HG03196 (cell line): Measurements from ENCODE around the gene ZBTB20.

Source experiments
- ATAC-seq: cut with Tn5 transposase; IDR thresholded peaks from one replicate; pipeline ENCODE4 v1.9.1; 2021; ENCODE audit not compliant: unreplicated experiment

ZBTB20 gene

DNA sequence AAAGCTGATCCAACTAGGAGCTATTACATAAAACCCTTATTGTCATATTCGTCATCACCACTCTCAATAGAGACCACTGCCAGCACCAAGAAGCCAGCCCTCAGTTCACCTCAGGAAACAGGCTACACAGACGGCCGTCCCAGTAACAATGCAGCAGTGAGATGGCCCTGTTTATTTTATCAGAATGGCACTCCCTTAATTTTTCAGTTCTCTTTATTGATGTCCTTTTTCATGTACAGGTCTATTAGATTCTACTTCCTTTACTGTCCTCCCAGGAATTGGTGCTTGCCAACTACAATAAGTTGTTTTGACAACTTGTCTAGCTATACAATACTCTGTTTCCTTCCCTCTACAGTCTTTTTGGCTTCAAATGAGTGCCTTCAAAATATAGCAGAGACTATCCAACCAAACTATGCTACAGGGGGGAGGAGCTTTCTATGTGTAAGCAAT is 272.5 kb downstream of the ZBTB20 start:
- ATAC-seq: no peak

DNA sequence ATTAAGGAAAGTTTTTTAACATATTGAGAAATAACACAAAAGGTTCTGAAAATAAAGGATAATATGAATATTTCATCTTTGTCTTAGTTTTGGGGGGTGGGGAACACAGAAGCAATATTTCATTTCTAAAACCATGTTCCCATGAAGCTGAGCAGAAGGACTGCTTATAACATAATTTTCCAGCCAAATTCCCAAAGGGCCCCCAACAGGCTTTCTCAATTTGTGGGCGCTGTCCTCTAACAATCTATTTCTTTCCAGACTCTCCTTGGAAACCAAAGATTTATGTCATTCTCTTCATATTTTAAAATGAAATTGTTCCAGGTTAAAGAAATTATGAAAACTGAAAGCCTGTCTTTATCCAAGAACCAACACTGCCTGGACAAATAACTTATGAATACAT is 273.5 kb downstream of the ZBTB20 start:
- ATAC-seq: no peak

DNA sequence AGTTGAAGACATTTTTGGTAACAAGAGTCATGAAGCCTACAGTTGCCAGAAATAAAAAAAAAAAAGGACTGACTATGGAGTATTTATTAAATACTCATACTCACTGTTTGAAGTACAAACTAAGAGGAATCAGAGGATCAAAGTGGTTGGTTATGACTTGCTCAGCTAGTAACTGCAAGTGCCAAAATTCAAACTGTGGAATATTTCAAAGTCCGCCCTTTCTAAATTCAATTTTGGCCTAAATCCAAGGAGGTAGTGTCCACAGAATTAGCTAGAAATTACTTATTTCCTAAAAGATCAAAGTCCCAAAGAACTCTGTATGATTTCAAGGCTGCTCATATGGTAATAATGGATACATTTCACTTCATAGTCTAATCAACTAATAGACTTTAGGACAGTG is 274.5 kb downstream of the ZBTB20 start:
- no peak for ATAC-seq

DNA sequence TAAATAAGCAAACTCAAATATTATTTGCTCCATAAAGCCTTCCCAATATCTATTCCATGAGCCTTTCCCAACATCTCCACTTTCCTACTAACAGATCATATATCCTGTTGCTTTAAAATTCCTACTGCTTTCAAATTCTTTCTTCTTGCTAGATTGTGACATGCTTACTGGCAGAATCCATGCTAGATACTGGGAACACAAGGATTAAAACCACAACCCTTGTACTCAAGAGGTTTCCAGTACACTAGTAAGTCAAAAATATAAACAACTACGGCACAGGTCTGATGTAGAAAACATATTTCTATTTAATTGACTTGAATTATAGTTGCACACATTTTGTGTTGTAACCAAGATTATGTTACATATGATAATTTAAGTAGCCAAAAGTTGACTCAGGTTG is 275.0 kb downstream of the ZBTB20 start:
- ATAC-seq: no peak

DNA sequence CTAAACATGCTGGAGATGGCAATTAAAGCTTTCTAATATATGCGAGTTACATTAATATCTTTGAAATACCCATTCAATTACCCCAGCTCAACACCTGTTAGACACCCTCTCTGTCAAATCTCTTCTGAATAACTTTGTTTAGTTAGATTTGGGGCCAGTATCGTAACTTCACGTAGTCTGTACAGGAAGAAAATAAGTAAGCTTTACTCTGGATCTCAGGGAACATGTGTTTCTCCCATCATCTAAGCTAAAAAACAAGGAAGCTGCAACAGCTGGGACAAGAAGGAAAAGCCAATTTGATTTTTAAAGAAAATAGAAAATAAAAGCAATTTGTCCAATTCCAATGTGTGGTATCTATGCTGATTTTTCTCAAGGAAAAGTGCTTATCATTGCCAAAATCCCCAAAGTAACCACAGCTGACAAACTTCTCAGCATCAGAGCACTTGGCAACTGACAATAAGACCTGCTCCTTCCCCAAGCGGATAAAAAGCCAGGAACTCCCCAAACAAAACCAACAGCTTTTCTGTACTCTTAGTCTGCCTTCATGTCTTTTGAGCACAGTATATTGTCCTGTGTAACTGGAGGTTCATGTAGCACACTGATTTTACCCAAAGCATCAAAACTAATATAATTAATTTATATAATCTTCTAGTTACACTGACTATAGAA is 279.1 kb downstream of the ZBTB20 start:
- no peak for ATAC-seq

DNA sequence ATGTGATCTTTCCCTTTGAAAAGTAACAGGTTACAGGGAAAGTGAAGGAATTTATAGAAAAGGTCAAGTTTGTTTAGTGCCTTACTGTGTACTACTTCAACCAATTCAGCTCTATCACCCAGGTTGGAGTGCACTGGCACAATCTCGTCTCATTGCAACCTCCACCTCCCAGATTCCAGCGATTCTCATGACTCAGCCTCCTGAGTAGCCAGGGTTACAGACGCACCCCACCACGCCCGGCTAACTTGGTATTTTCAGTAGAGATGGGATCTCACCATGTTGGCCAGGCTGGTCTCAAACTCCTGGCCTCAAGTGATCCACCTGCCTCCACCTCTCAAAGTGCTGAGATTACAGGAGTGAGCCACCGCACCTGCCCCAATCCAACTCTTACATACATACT is 279.7 kb downstream of the ZBTB20 start:
- no peak for ATAC-seq

DNA sequence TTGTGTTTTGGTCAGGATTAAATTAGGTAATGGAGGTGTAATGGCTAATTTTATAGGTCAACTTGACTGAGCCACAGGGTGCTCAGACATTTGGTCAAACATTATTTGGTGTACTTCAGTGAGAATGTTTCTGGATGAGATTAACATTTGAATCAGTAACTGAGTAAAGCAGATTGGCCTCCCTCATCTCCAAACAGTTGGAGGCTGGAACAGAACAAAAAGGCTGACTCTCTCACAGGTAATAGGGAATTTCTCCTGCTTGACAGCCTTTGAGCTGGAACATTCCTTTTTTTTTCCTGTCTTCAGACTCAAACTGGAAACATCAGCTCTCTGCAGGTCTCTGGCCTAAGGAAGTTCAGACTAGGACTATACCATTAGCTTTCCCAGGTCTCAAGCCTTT is 280.7 kb downstream of the ZBTB20 start:
- ATAC-seq: no peak

DNA sequence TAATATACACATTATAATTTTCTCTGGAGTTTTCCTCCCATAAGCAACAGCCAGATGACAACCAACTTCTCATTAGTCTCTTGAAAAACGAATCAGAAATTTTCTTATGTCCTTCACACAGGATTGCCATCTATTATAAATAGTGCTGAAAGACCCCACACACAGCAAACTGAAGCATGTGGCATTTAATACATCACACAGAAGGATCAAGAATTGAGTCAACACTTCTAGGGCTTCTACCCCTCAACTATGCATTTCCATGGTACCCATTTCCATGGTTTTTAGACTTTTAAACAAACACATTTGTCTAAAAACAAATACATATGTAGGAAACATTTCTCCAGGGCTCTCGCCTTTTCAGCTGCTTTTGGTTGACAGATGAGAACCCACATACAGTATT is 282.1 kb downstream of the ZBTB20 start:
- no peak for ATAC-seq

DNA sequence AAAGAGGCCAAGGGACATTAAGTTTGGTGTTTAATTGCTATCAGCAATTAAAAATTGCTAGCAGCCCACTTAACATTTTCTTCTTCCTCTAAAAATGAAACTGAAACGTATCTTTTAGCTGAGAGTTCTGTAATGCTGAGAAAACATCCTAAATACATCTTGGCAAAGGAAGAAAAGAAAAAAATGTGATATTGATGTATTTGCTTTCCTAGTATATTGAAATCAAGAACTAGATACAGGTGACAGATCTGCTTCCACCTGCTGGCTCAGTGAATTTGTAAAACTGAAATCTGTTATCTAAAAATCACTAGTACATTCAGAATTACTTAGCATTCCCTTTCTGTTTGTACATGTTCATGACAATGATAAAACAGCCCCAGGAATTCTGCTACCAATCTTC is 283.2 kb downstream of the ZBTB20 start:
- no peak for ATAC-seq

DNA sequence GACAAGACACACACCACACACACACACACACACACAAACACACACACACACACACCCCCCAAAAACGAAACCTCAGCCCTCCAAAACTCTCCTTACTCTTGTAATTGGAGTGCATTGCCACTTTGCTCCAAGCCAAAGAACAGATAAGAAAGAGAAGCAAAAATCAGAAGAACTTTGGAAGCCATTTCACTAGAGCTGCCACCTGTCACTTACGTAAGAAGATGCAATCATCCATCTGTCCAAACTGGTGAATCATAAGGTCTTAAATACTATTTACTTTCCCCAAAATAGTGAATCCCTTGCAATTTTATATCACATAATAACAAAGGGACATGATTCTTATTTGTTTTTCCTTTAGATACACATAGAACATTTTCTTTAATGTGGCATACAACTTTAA is 285.4 kb downstream of the ZBTB20 start:
- no peak for ATAC-seq

DNA sequence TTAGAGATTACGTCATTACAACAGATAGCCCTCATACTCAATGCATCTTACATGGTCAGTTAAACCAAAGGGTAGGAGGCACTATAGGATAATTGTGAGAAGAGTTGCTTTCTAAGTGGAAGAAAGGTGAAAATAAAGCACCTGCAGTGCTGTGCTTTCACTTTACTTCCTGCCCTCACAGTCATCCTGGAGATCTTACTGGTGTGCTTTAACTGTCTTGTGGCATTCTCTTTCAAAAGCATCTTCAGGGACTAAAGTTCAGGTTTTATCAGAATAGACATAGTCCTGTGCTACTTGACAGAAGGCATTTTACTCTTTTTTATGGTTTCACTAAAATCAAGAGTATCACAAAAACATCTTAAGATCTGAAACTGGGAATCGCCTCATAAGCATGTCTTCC is 286.6 kb downstream of the ZBTB20 start:
- ATAC-seq: no peak

DNA sequence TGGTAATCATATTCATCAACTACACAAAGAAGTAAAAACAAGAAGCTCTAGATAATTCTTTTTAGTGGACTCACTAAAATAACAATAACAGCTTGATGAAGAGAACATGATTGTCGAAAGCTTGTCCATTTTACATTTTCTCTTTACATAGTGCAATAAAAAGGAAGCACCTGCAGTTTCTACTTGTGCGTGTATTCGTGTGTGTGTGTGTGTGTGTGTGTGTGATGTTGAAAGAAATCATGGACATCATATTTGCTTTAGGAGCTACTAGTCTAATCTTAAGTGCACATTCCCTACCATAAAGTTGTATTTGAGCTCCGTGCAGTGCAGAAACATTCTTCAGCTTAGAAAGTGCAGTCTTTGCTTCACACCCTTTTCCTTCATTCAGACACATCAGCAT is 288.8 kb downstream of the ZBTB20 start:
- ATAC-seq: no peak

DNA sequence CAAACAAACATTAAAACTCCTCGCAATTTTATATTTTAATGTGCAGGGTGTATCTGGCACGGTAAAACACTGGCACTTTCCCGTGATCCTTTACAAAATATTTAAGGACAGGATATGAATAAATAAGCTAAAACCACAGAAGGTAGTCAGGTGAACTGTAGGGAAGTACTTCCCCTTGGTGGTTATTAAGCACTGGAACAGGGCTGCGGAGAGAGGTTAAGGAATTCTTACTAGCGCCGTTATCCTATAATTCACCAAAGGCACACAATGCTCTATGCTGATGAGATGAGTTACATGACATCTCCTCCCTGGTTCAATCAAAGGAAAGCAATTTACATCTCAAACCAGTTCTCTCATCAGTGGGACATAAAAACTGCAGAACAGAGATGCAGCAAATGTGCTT is 289.8 kb downstream of the ZBTB20 start:
- no peak for ATAC-seq

DNA sequence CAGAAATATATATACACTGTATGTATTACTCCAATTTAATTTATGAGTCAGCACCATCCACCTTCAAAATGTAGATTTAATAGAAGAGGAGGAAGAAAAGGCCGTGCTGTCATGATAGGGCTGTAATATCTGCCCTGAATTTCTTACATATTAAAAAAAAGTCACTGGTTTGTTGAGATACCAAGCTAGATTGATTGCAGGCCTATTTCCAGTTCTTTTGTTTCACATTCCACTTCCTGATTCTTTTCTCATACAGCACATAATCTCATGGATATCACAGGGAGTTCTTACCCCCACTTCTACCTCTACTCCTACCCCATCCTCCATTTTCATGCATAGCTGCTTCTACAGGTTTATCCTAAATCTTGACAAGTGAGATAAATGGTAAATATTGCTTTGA is 290.3 kb downstream of the ZBTB20 start:
- ATAC-seq: no peak

DNA sequence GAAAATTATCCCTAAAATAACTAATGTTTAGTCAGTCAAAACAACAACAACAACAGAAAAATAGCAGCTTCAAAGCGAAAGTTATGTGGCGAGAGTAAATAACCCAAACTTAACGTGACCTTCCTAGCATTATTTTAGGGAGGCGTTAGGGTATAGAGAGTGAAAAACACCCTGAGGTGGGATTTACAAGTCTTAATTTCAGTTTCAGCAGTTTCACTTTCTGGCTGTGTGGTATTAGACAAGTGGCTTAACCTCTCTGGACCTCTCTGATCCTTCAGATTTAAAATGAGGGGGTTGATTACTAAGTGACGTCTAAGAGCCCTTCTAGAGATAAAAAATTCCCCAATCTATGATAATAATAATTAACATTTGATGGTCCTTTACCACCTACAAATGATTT is 291.2 kb downstream of the ZBTB20 start:
- no peak for ATAC-seq

DNA sequence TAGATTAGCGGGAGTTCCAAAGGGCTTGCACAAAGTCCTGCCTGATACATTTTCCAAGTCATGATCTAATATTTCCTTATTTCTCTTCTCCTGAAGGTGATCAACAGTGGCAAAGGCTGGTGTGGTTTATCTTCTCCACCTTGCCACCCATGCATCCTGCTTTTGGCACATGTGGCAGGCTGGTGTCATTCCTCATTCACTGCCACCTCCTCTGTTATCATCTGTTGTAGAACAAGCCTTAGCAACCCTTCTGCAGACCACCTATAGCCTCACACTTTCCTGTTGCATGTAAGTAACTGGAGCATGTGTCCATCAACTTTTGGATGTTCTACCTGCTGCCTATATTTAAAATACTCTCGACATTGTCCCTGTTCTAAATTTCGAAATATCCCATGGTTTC is 294.1 kb downstream of the ZBTB20 start:
- no peak for ATAC-seq

DNA sequence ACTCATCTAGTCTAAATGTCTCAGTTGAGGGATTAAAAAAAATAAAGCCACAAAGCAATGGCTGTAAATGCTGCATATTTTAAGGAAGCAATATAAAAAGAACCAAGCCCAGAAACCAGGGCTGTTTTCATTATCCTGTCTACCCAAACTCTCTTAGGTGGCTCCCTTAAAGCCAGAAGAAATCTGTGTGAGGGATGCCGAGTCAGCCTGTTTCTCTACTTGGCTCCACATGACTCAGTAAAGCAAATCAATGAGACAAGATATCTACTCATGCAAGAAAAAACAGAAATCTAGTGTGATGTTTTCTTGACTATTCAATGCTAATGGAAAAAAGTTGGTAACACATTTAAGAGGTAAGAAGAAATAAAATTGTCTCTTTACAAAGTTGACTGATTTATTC is 296.2 kb downstream of the ZBTB20 start:
- ATAC-seq: no peak

DNA sequence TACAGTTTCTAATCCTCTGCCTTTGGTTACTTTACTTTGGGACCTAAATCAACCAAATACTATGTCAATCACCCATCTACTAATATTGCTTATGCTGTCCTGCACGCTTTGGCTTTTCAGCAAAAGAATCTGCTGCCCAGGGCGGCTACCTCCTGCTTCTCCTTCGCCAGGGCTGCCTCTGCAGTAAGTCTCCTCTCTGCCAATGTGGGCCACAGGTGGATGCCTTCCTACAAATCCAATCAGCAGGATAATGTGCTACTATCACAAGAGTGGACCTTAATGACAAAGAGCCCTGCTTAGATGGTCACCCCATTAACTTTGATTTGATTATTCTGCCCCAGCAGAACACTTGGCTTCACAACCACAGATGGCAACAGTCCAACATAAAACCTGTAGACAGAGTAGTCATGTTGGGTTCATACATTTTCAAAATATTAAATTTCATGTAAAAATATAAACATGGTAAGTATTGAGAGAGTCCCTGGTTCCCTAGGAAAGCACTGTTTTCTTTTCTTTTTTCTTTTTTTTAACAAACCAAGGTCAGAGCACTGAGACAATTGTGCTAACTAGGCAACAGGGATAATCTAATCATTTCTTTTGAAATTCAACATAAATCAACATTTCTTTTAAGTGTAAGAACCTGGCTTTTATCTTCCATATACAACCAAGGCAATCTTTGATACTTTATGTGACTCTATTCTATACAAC is 298.3 kb downstream of the ZBTB20 start:
- ATAC-seq: no peak

DNA sequence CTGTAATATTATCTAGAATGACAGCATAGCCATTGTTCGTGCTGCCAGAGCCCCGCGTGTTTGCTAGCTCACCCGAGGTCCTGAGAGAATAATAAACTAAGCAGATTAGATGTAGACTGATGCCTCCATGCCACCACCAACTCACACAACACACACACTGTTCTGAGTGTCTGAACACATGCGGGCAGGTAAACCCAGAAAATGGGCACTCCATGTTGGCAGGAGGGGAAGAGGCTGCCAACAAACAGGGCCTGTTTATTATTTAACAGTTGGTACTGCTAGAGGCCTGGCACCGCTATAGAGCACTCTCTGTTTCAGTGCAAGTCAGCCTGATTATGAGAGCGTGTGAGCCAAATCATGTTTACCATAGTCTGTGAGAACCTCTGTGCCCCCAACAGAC is 299.0 kb downstream of the ZBTB20 start:
- ATAC-seq: no peak

DNA sequence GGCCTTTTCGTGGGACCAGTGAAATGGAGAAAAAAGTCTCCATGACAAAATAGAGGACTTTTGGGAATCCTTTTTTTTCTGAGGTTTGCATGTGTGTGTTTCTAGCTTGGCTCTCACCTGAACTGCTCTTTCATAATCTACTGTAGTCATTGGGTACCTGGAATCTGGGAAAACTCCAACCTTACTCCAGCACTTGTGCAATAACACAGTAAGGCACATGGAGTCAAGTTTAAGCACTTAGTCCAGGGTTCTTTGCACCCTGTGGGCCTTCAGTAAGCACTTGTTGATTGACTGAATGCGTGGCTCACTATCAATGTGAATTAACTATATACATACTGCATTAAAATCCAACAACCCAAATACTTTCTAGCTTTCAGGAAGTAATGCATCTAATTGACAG is 299.5 kb downstream of the ZBTB20 start:
- ATAC-seq: no peak

DNA sequence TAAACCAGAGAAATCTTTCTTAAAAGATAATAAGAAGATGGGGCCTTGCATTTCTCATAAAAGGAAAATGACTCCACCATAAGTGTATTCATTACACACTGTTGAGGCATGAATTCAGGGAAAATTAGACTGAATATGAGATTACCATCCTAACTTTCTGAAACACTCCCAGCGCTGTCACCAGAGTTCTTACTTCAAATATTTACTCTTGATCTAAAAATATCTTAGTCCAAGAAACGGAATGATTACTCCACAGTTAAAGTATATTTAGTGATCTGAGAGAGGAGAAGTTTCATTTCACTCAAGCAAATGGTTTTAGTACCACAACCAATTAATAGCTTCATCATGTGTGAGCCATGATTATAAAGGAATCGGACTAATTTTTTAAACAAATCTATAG is 300.3 kb downstream of the ZBTB20 start:
- no peak for ATAC-seq

DNA sequence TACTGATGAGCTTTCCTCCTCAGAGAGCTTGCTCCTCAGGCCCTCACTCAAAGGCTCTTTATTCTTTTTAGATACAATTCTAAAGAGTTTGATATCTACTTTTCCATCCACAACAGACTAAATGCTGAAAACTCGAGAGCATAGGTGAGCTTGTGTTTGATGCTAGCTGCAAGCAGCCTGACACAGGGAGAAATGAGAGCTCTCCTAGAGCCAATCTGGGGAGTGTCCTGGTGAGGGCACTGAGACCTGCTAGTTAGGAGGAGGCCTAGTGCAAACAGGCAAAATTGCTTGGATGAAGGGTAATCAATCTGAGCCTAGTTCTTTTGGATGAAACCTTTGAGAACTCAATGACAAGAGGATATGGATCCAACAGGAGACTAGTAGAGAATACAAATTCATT is 300.8 kb downstream of the ZBTB20 start:
- no peak for ATAC-seq

DNA sequence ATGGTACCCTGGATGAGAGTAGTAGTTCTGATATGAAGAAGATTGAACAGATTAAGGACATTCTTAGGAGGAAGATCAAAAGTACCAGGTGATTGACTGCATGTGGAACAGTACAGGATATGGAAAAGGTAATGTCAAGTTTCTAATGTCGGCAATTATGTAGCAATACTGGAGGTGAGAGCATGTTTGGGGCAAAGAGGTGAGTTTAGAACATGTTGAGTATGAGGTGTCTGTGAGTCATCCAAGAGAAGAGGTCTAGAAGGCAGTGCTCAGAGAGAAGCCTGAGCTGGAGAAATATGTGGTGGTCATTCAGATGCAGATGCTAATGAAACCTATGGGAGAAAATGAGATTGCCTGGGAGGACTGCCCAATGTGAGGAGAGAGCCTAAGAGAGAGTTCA is 305.6 kb downstream of the ZBTB20 start:
- ATAC-seq: no peak
